Stimulated activated memory B cell treated with anti-CD40 and anti-IgM and Interleukin-4, amounts not matched to agents 10 μg/mL and 1 μg/mL and 100 μg/mL, for 72 hours (primary cell): ENCODE measurements around the gene ARHGAP6.
"Not testable (repeated sequence)": the region's sequence is repeated elsewhere in the genome, so short reads cannot be mapped to it uniquely, and the experiment has no call there.

ENCODE experiments used
- ATAC-seq: fragments of 150-1000 bp; cut with Tn5 transposase; 2 replicates; pipeline ENCODE4 v1.10.0; 2021
- H3K27ac Mint-ChIP-seq: one replicate; pipeline ENCODE4 v1.8.0; 2022; ENCODE audit warnings: mild to moderate bottlenecking, mixed read lengths
- H3K27me3 Mint-ChIP-seq: one replicate; pipeline ENCODE4 v1.8.0; 2022; ENCODE audit warnings: mixed read lengths
- H3K36me3 Mint-ChIP-seq: one replicate; pipeline ENCODE4 v1.8.0; 2022; ENCODE audit warnings: mixed read lengths
- H3K4me1 Mint-ChIP-seq: one replicate; pipeline ENCODE4 v1.8.0; 2022; ENCODE audit warnings: mixed read lengths
- H3K4me3 Mint-ChIP-seq: one replicate; pipeline ENCODE4 v1.8.0; 2022; ENCODE audit warnings: mild to moderate bottlenecking, moderate library complexity, mixed read lengths
- H3K9me3 Mint-ChIP-seq: one replicate; pipeline ENCODE4 v1.8.0; 2022; ENCODE audit warnings: mixed read lengths

Gene ARHGAP6

DNA sequence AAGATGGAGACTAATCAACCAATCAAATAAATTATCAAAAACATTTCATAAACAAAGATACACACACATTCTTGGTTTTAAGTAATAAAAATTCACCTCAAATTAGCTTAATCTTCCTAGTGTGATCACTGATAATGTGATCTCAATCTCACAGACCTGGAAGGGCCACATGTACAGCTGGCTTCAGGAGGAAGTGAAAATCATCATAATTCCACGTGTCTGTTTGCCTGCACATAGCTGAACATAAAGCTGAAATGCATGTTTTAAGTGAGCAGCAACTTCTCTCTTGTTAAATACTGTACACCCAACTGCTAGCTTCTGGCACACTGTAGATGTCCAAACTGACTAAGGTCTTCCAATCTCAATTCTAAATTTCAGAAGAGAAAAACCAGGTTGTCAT is 53.8 kb downstream of the ARHGAP6 start:
- peaks cover 8% of the 10 kb centered on the region for H3K4me1 Mint-ChIP-seq
- no peak for ATAC-seq
- H3K27me3 Mint-ChIP-seq: no peaks in the 10 kb centered on the region
- H3K36me3 Mint-ChIP-seq: no peaks in the 10 kb centered on the region
- peaks cover 6% of the 10 kb centered on the region for H3K9me3 Mint-ChIP-seq
- H3K4me3 Mint-ChIP-seq: no peak overlapping the region
- no peak overlapping the region for H3K27ac Mint-ChIP-seq

DNA sequence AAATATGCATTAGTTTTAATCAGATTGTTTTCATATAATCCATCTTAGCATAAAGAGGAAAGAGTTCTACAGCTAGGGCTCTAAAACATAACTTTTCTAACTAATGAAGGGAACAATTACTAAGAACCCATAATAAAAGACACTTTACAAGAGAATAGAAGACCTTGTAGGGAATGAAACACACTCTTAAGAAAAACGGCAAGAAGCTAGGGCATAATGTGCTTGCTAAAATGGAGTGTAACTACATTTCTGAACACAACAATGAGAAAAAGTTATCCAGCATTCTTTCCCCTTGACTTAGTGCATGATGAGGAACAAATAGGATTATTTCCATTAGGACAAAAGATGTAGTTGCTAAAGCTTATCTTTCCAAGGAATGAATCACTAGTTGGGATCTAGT is 54.6 kb downstream of the ARHGAP6 start:
- ATAC-seq: no peak
- Mint-ChIP-seq H3K27ac (no peak overlapping the region), H3K9me3 (peaks cover 6% of the 10 kb centered on the region), H3K27me3 (no peaks in the 10 kb centered on the region), H3K36me3 (no peaks in the 10 kb centered on the region), H3K4me3 (no peak overlapping the region), H3K4me1 (peaks cover 8% of the 10 kb centered on the region)

GRCh38 chrX:11609109-11609508 is 56.6 kb downstream of the ARHGAP6 start:
- no peak for ATAC-seq
- H3K27ac Mint-ChIP-seq: no peak overlapping the region
- H3K27me3 Mint-ChIP-seq: no peaks in the 10 kb centered on the region
- no peak overlapping the region for H3K4me3 Mint-ChIP-seq
- H3K9me3 Mint-ChIP-seq: no peaks in the 10 kb centered on the region
- no peaks in the 10 kb centered on the region for H3K36me3 Mint-ChIP-seq
- peaks cover 8% of the 10 kb centered on the region for H3K4me1 Mint-ChIP-seq

- no peaks in the 10 kb centered on the region for H3K36me3 Mint-ChIP-seq
- H3K27ac Mint-ChIP-seq: no peak overlapping the region
- H3K4me1 Mint-ChIP-seq: peaks cover 8% of the 10 kb centered on the region
- H3K27me3 Mint-ChIP-seq: no peaks in the 10 kb centered on the region
- H3K9me3 Mint-ChIP-seq: no peaks in the 10 kb centered on the region
- no peak for ATAC-seq
- H3K4me3 Mint-ChIP-seq: no peak overlapping the region
These were observed 59.3 kb downstream of the ARHGAP6 start for GRCh38 chrX:11606408-11606807.

DNA sequence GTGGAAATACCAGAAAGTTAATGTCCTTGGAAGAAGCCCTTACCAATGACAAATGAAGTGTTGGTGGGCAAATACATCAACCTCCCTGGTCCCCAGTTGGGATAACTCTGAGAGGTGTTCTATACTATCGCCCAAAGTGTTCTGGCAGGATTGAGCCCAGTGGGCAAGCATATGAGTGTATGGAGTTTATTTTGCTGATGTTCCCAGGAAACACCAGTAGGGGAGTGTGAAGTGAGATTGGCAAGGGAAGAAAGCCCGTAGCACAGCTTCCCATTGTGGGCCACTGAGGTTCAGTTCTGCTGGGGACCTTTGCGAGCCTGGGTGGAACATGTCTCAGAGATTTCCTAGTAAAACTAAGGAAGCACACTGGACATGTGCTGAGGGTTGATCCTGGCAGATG is 65.1 kb downstream of the ARHGAP6 start:
- no peak overlapping the region for H3K4me3 Mint-ChIP-seq
- no peak overlapping the region for H3K27ac Mint-ChIP-seq
- ATAC-seq: no peak
- no peaks in the 10 kb centered on the region for H3K36me3 Mint-ChIP-seq
- no peaks in the 10 kb centered on the region for H3K27me3 Mint-ChIP-seq
- H3K9me3 Mint-ChIP-seq: peaks cover 3% of the 10 kb centered on the region
- no peaks in the 10 kb centered on the region for H3K4me1 Mint-ChIP-seq

DNA sequence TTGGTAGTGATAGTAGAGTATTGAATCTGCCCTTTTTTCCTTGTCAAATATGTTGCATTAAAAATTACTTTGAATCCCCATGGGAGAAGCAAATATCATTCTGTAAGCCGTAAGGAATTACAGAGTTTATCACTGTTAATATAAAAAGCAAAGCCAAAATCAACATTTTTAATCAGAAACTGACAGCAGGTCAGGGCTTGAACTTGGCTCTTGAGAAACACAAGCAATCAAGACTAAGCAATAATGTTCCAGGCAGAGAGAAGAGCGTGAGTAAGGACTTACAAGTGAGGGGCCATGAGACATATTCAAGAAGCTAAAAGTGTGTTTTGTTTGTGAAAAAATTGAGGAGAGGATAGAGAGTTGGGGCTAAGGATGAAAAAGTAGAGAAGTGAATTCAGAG is 68.2 kb downstream of the ARHGAP6 start:
- H3K9me3 Mint-ChIP-seq: peaks cover 3% of the 10 kb centered on the region
- no peak overlapping the region for H3K27ac Mint-ChIP-seq
- H3K36me3 Mint-ChIP-seq: no peaks in the 10 kb centered on the region
- no peak for ATAC-seq
- no peak overlapping the region for H3K4me3 Mint-ChIP-seq
- no peaks in the 10 kb centered on the region for H3K4me1 Mint-ChIP-seq
- H3K27me3 Mint-ChIP-seq: no peaks in the 10 kb centered on the region

- Mint-ChIP-seq H3K27me3 (no peaks in the 10 kb centered on the region), H3K4me1 (peaks cover 8% of the 10 kb centered on the region), H3K27ac (no peak overlapping the region), H3K4me3 (no peak overlapping the region), H3K9me3 (no peaks in the 10 kb centered on the region), H3K36me3 (no peaks in the 10 kb centered on the region)
- ATAC-seq: no peak
These were observed 73.9 kb downstream of the ARHGAP6 start for GRCh38 chrX:11591723-11592346.

GRCh38 chrX:11589641-11590040 is 76.1 kb downstream of the ARHGAP6 start:
- no peak overlapping the region for H3K4me3 Mint-ChIP-seq
- H3K27me3 Mint-ChIP-seq: no peaks in the 10 kb centered on the region
- no peak for ATAC-seq
- H3K36me3 Mint-ChIP-seq: no peaks in the 10 kb centered on the region
- H3K9me3 Mint-ChIP-seq: no peaks in the 10 kb centered on the region
- H3K4me1 Mint-ChIP-seq: peaks cover 8% of the 10 kb centered on the region
- no peak overlapping the region for H3K27ac Mint-ChIP-seq

GRCh38 chrX:11588097-11588496 is 77.6 kb downstream of the ARHGAP6 start:
- no peak overlapping the region for H3K27ac Mint-ChIP-seq
- no peaks in the 10 kb centered on the region for H3K9me3 Mint-ChIP-seq
- H3K27me3 Mint-ChIP-seq: no peaks in the 10 kb centered on the region
- ATAC-seq: no peak
- no peak overlapping the region for H3K4me3 Mint-ChIP-seq
- no peaks in the 10 kb centered on the region for H3K36me3 Mint-ChIP-seq
- H3K4me1 Mint-ChIP-seq: peaks cover 8% of the 10 kb centered on the region

GRCh38 chrX:11585174-11585573 is 80.5 kb downstream of the ARHGAP6 start:
- no peak overlapping the region for H3K4me3 Mint-ChIP-seq
- H3K4me1 Mint-ChIP-seq: no peaks in the 10 kb centered on the region
- H3K27me3 Mint-ChIP-seq: no peaks in the 10 kb centered on the region
- H3K36me3 Mint-ChIP-seq: no peaks in the 10 kb centered on the region
- ATAC-seq: no peak
- no peaks in the 10 kb centered on the region for H3K9me3 Mint-ChIP-seq
- H3K27ac Mint-ChIP-seq: no peak overlapping the region

- Mint-ChIP-seq H3K27me3 (peaks cover 14% of the 10 kb centered on the region), H3K4me3 (no peak overlapping the region), H3K9me3 (no peaks in the 10 kb centered on the region), H3K4me1 (no peaks in the 10 kb centered on the region), H3K36me3 (no peaks in the 10 kb centered on the region), H3K27ac (no peak overlapping the region)
- ATAC-seq: no peak
These were observed 84.9 kb downstream of the ARHGAP6 start for GRCh38 chrX:11580789-11581188.

DNA sequence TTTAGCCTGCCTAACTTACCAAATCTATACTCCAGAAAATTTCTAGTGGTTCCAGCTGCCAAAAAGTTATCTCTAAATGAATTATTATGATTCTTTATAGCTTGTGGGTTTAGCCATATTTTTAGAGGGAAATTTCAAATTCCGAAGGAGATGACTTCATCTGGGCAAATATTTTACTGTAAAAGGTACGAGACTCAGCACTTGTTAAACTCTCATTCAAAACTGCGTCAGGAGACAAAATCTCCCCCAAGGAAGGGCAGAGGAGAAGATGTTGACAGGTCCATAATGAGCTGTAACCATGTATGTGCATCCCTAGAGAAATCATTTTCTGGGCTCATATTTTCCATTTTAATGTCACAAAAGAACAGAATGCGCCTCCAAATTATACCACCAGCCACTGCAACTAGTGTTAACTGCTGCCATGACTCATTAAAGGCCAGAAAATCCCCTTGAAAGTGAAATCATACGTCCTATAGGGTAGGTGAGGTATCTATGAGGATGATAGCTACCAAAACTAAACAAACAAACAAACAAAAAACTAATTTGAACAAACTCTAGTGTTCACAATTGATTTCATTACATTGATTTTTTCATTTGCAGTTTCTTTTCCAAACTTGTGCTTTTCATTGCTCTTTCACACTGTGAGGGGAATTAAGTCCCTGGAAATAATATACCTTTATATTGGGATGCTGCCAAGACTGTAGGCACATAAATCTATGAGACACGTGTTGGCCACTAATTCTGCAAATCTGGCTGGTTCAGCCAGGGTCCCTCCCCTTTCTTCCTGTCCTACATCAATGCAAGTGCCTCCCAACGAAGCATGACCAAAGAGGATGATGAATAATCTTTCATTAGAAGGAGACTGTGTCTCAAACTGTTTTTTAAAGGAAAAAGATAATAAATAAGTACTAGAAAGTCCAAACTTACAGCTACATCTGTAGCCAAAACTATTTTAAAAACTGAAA is 85.8 kb downstream of the ARHGAP6 start:
- H3K27ac Mint-ChIP-seq: no peak overlapping the region
- H3K36me3 Mint-ChIP-seq: no peaks in the 10 kb centered on the region
- H3K27me3 Mint-ChIP-seq: peaks cover 14% of the 10 kb centered on the region
- H3K9me3 Mint-ChIP-seq: no peaks in the 10 kb centered on the region
- H3K4me1 Mint-ChIP-seq: no peaks in the 10 kb centered on the region
- H3K4me3 Mint-ChIP-seq: no peak overlapping the region
- no peak for ATAC-seq

DNA sequence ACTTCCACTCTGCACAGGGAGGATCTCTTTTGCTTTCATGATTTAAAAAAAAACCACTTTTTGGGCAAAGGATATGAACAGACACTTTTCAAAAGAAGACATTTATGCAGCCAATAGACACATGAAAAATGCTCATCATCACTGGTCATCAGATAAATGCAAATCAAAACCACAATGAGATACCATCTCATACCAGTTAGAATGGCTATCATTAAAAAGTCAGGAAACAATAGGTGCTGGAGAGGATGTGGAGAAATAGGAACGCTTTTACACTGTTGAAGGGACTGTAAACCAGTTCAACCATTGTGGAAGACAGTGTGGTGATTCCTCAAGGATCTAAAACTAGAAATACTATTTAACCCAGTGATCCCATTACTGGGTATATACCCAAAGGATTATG is 87.4 kb downstream of the ARHGAP6 start:
- H3K27ac Mint-ChIP-seq, H3K36me3 Mint-ChIP-seq, H3K4me3 Mint-ChIP-seq, H3K4me1 Mint-ChIP-seq, H3K9me3 Mint-ChIP-seq, ATAC-seq: not testable (repeated sequence)
- peaks cover 14% of the 10 kb centered on the region for H3K27me3 Mint-ChIP-seq

DNA sequence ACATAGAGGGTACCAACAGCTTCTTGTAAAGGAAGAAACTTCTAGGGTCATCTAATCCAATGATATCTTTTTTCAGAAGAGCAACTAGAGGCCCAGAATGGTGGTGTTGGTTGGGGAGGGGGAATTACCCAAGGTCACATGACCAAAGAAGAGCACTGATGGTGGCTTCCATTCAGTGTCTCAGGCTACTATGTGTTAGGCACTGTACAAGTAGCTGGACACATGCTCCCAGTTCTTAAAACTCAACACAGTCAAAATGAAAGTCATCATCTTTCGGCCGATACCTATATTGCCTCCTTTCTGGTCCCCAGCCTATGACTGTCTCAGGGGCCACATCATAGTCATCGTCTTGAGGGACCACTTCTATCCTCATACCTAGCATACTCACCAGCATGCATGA is 88.1 kb downstream of the ARHGAP6 start:
- Mint-ChIP-seq H3K4me3 (no peak overlapping the region), H3K27me3 (peaks cover 14% of the 10 kb centered on the region), H3K4me1 (no peaks in the 10 kb centered on the region), H3K9me3 (no peaks in the 10 kb centered on the region), H3K36me3 (no peaks in the 10 kb centered on the region), H3K27ac (no peak overlapping the region)
- no peak for ATAC-seq

DNA sequence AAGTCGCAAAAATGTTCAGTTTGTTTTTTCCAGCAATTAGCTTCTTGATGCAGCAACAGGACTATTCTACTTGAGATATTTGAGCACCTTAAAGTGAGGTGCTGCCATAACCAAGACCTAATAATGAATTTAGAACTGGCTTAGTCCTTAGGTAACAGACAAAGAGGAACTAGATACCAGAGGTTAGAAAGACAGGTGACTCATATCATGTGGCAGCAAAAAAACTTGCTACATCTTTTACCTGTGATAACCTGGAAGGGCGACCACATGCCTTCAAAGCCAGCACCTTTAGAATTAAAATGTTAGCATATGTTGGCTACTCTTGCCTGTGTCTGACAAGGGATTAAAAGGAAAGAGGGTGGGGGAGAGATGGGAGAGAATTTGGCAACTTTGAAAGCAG is 90.4 kb downstream of the ARHGAP6 start:
- Mint-ChIP-seq H3K27ac (no peak overlapping the region), H3K27me3 (peaks cover 14% of the 10 kb centered on the region), H3K4me3 (no peak overlapping the region), H3K4me1 (no peaks in the 10 kb centered on the region), H3K36me3 (no peaks in the 10 kb centered on the region), H3K9me3 (no peaks in the 10 kb centered on the region)
- ATAC-seq: no peak
